Astrocyte (in vitro differentiated cells and primary cell): Measurements from ENCODE around the gene AMZ1. TPM values are rescaled to one million over a fixed set of nuclear protein-coding genes. Genes with fewer than 3 reads are reported as not detected.
A peak's percentile ranks its signal among the peaks of the same experiment; 100 is the strongest.

ENCODE experiments used
- DNase-seq: peaks from one replicate; pipeline ENCODE4 v3.0.0-alpha.2; 2010; ENCODE audit warnings: low read depth
- FAIRE-seq: peaks from 2 replicates; lab custom pipeline; 2011; peaks lifted over from hg19 to GRCh38; lab: Jason Lieb, UNC
- H2AFZ ChIP-seq: 2 replicates; pipeline ENCODE4 v1.6.0; 2012; ENCODE audit warnings: low read depth, low read length, inconsistent platforms
- H3K27ac ChIP-seq: 2 replicates; pipeline ENCODE4 v1.5.1; 2011; ENCODE audit warnings: low read depth, low read length, inconsistent platforms
- H3K27me3 ChIP-seq: 2 replicates; pipeline ENCODE4 v1.6.0; 2011; ENCODE audit warnings: low read length, inconsistent platforms; ENCODE audit not compliant: insufficient read depth
- H3K36me3 ChIP-seq: 2 replicates; pipeline ENCODE4 v1.5.1; 2011; ENCODE audit warnings: low read length, inconsistent platforms; ENCODE audit not compliant: insufficient read depth
- H3K4me1 ChIP-seq: 2 replicates; pipeline ENCODE4 v1.5.1; 2011; ENCODE audit warnings: low read length, inconsistent platforms; ENCODE audit not compliant: insufficient read depth
- H3K4me2 ChIP-seq: 2 replicates; pipeline ENCODE4 v1.6.0; 2012; ENCODE audit warnings: low read length, inconsistent platforms
- H3K4me3 ChIP-seq: 2 replicates; pipeline ENCODE4 v1.5.1; 2011; ENCODE audit warnings: low read depth, mild to moderate bottlenecking, low read length, inconsistent platforms; ENCODE audit not compliant: insufficient read depth
- H3K79me2 ChIP-seq: 2 replicates; pipeline ENCODE4 v1.6.0; 2012; ENCODE audit warnings: mild to moderate bottlenecking, low read length, inconsistent platforms; ENCODE audit not compliant: insufficient read depth
- H3K9ac ChIP-seq: 2 replicates; pipeline ENCODE4 v1.6.0; 2012; ENCODE audit warnings: mild to moderate bottlenecking, low read length, inconsistent platforms
- H3K9me3 ChIP-seq: 2 replicates; pipeline ENCODE4 v1.5.1; 2012; ENCODE audit warnings: low read depth, mild to moderate bottlenecking, low read length, inconsistent platforms; ENCODE audit not compliant: insufficient read depth
- H4K20me1 ChIP-seq: 2 replicates; pipeline ENCODE4 v1.6.0; 2012; ENCODE audit warnings: low read length, inconsistent platforms; ENCODE audit not compliant: insufficient read depth
- H3K27ac Mint-ChIP-seq: one replicate; pipeline ENCODE4 v1.8.0; 2021; ENCODE audit warnings: mild to moderate bottlenecking, mixed read lengths; ENCODE audit not compliant: unreplicated experiment
- H3K27me3 Mint-ChIP-seq: one replicate; pipeline ENCODE4 v1.8.0; 2021; ENCODE audit warnings: low read depth, mixed read lengths; ENCODE audit not compliant: unreplicated experiment
- H3K36me3 Mint-ChIP-seq: one replicate; pipeline ENCODE4 v1.8.0; 2021; ENCODE audit warnings: low read depth, mixed read lengths; ENCODE audit not compliant: unreplicated experiment
- H3K4me1 Mint-ChIP-seq: one replicate; pipeline ENCODE4 v1.8.0; 2021; ENCODE audit warnings: low read depth, mixed read lengths; ENCODE audit not compliant: unreplicated experiment
- H3K4me3 Mint-ChIP-seq: one replicate; pipeline ENCODE4 v1.8.0; 2021; ENCODE audit warnings: mild to moderate bottlenecking, moderate library complexity, mixed read lengths; ENCODE audit not compliant: unreplicated experiment
- H3K9me3 Mint-ChIP-seq: one replicate; pipeline ENCODE4 v1.8.0; 2021; ENCODE audit warnings: mild to moderate bottlenecking, mixed read lengths; ENCODE audit not compliant: unreplicated experiment
- EZH2 ChIP-seq: IDR thresholded peaks from 2 replicates; pipeline ENCODE4 v1.6.1; 2012; ENCODE audit warnings: mild to moderate bottlenecking, low read length, inconsistent platforms; ENCODE audit not compliant: insufficient read depth
- total RNA-seq: library from RNA; stranded (reverse); gene quantifications from 2 replicates; pipeline ENCODE4 v1.2.1, GENCODE V29; 2021
- TF ChIP-seq, protein P1 (sequence below): IDR thresholded peaks from 2 replicates; pipeline ENCODE4 v1.5.1; 2011; ENCODE audit warnings: low read depth, mild to moderate bottlenecking, inconsistent platforms, low read length, moderate library complexity; ENCODE audit not compliant: insufficient read depth

Gene AMZ1
- total RNA-seq, 1 donor from 2014 or later: 3.4 TPM

DNA sequence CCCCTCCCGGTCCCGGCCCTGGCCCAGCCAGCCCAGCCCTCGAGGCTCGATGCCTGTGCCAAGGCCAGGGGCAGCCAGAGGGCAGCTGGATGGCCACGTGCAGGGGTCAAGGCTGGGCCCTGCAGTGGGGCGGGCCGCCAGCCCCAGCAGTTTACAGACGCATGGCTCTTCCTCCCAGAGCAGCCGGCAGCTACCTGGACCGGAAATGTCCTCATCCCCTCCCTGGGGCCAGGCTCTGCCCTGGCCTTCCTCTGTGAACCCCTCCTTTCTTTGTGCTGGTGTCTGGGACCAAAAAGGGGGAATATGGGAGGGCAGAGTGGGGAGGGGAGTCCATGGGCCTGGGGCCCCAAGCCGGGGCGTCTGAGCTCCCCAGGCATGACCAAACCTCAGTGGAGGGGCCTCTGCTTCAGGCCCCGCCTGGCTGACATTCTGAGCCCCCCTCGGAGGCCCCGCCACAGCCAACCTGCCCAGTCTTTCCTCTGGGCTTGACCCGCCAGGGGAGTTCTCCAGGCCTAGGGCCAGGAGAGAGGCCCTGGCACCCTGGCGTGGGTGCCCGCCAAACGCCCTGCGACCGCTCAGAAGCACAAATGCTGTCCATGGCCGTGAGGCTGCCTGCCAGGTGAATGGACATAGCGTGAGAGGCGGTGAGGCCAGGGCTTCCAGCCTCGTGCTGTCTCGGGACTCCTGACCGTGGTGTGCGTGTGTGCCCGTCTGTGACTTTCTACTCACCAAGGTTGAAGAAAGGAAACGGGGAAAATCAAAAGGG, 24.7 kb upstream of the AMZ1 start:
- Histone ChIP-seq H4K20me1 (peaks cover 50% of the 10 kb centered on the region), H3K4me3 (no peak overlapping the region), H3K79me2 (no peaks in the 10 kb centered on the region), H3K36me3 (no peaks in the 10 kb centered on the region), H3K27me3 (no peaks in the 10 kb centered on the region), H3K4me2 (no peak overlapping the region), H3K9ac (no peak overlapping the region), H3K4me1 (peaks cover 3% of the 10 kb centered on the region), H3K9me3 (no peaks in the 10 kb centered on the region), H3K27ac (no peak overlapping the region), H2AFZ (no peak overlapping the region)
- Mint-ChIP-seq H3K27ac (peak overlapping the region; percentile 26), H3K36me3 (peaks cover 6% of the 10 kb centered on the region), H3K4me3 (no peak overlapping the region), H3K9me3 (no peaks in the 10 kb centered on the region), H3K27me3 (peaks cover 3% of the 10 kb centered on the region), H3K4me1 (peaks cover 2% of the 10 kb centered on the region)
- TF ChIP-seq EZH2: no peak
- TF ChIP-seq, protein P1, sequence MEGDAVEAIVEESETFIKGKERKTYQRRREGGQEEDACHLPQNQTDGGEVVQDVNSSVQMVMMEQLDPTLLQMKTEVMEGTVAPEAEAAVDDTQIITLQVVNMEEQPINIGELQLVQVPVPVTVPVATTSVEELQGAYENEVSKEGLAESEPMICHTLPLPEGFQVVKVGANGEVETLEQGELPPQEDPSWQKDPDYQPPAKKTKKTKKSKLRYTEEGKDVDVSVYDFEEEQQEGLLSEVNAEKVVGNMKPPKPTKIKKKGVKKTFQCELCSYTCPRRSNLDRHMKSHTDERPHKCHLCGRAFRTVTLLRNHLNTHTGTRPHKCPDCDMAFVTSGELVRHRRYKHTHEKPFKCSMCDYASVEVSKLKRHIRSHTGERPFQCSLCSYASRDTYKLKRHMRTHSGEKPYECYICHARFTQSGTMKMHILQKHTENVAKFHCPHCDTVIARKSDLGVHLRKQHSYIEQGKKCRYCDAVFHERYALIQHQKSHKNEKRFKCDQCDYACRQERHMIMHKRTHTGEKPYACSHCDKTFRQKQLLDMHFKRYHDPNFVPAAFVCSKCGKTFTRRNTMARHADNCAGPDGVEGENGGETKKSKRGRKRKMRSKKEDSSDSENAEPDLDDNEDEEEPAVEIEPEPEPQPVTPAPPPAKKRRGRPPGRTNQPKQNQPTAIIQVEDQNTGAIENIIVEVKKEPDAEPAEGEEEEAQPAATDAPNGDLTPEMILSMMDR: no peak
- DNase-seq (no peak), FAIRE-seq (no peak)

DNA sequence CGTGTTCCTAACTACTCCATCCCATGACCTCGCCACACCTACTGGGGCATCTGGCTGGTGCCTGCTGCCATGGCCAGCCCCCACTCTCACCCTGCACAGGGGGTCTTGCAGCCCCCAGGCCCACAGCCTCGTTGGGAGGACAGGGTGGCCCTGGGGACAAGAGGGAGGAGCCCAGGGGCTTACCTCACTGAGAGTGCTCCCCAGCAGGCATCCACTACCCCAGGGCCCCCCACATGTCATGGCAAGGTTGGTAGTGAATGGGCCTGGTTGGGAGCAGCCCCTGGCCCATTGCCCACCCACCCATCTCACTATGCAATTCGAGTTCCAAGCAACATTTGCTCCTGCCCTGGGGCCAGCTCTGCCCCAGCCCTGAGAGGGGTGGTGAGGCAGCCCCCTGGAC, 24.0 kb upstream of the AMZ1 start:
- Mint-ChIP-seq H3K4me1 (peaks cover 3% of the 10 kb centered on the region), H3K27me3 (peaks cover 3% of the 10 kb centered on the region), H3K36me3 (peaks cover 6% of the 10 kb centered on the region), H3K27ac (peak overlapping the region; percentile 26), H3K4me3 (no peak overlapping the region), H3K9me3 (no peaks in the 10 kb centered on the region)
- Histone ChIP-seq H3K4me1 (peaks cover 3% of the 10 kb centered on the region), H3K4me3 (no peak overlapping the region), H2AFZ (no peak overlapping the region), H3K27me3 (no peaks in the 10 kb centered on the region), H3K79me2 (no peaks in the 10 kb centered on the region), H3K9ac (no peak overlapping the region), H3K9me3 (no peaks in the 10 kb centered on the region), H3K36me3 (no peaks in the 10 kb centered on the region), H3K27ac (no peak overlapping the region), H4K20me1 (peaks cover 44% of the 10 kb centered on the region), H3K4me2 (no peak overlapping the region)
- TF ChIP-seq EZH2: no peak
- TF ChIP-seq, protein P1: no peak
- DNase-seq: no peak
- no peak for FAIRE-seq

DNA sequence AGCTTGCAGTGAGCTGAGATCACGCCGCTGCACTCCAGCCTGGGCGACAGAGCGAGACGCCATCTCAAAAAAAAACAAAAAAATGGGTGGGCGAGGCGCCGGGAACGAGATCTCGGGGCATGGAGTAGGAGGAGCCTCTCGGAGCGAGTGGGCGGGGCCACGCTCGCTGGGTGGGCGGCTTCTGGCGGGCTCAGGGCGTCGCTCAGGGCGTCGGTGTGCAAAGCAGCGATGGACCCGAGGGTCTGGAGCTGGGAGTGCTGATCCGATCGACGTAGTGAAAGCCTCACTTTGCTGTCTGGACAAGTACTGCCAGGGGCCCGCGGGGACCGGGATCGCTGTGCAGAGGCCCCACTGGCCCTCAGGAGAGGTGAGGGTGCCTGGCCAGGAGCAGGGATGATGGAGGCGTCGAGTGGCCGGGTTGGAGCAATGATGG, 22.6 kb upstream of the AMZ1 start:
- Histone ChIP-seq H3K79me2 (no peaks in the 10 kb centered on the region), H3K27me3 (no peaks in the 10 kb centered on the region), H3K4me1 (peaks cover 3% of the 10 kb centered on the region), H3K4me2 (no peak overlapping the region), H3K36me3 (no peaks in the 10 kb centered on the region), H3K9me3 (no peaks in the 10 kb centered on the region), H3K27ac (no peak overlapping the region), H2AFZ (no peak overlapping the region), H3K9ac (no peak overlapping the region), H3K4me3 (no peak overlapping the region), H4K20me1 (peaks cover 34% of the 10 kb centered on the region)
- H3K27ac Mint-ChIP-seq: no peak overlapping the region
- H3K4me1 Mint-ChIP-seq: peaks cover 3% of the 10 kb centered on the region
- H3K9me3 Mint-ChIP-seq: no peaks in the 10 kb centered on the region
- DNase-seq (no peak), FAIRE-seq (no peak)
- no peak for TF ChIP-seq EZH2
- TF ChIP-seq, protein P1: no peak
- H3K36me3 Mint-ChIP-seq: peaks cover 6% of the 10 kb centered on the region
- peaks cover 9% of the 10 kb centered on the region for H3K27me3 Mint-ChIP-seq
- H3K4me3 Mint-ChIP-seq: no peak overlapping the region
